Measurements from ENCODE around the gene PPP6C. TPM values are rescaled to one million over a fixed set of nuclear protein-coding genes. Genes with fewer than 3 reads are reported as not detected.

The PPP6C gene
- total RNA-seq, 4 donors from 2014 or later = 19.0 to 43.7 (median 21.2) TPM

GRCh38 chr9:125161284-125161918 lies 28.2 kb downstream of the PPP6C start:
- H3K4me1 ChIP-seq = no peaks in the 10 kb centered on the region
- TF ChIP-seq POLR2A (IDR thresholded peaks at IDR 0.05) (no peak), CTCF (IDR thresholded peaks at IDR 0.05) (no peak)
- H3K27ac ChIP-seq = no peak overlapping the region
- H3K9me3 ChIP-seq = no peaks in the 10 kb centered on the region
- no peak for DNase-seq
- no peaks in the 10 kb centered on the region for H3K27me3 ChIP-seq
- H3K4me3 ChIP-seq = no peak overlapping the region
- intact Hi-C loops (cut with DNase I; ENCODE audit: low total_unique reads) = no loop called here
- no peaks in the 10 kb centered on the region for H3K36me3 ChIP-seq

- Histone ChIP-seq H3K27ac (no peak overlapping the region), H3K4me1 (no peaks in the 10 kb centered on the region)
- DNase-seq = no peak
Measured at GRCh38 chr9:125160750-125161149, 28.9 kb downstream of the PPP6C start.

GRCh38 chr9:125156551-125156950 lies 33.1 kb downstream of the PPP6C start:
- no peaks in the 10 kb centered on the region for H3K36me3 ChIP-seq
- H3K27me3 ChIP-seq = no peaks in the 10 kb centered on the region
- TF ChIP-seq POLR2A (IDR thresholded peaks at IDR 0.05) = no peak
- TF ChIP-seq CTCF (IDR thresholded peaks at IDR 0.05) = no peak
- intact Hi-C loops (cut with DNase I; ENCODE audit: low total_unique reads) = no loop called here
- no peak overlapping the region for H3K4me3 ChIP-seq
- no peaks in the 10 kb centered on the region for H3K4me1 ChIP-seq
- no peak for DNase-seq
- no peaks in the 10 kb centered on the region for H3K9me3 ChIP-seq
- no peak overlapping the region for H3K27ac ChIP-seq

More at GRCh38 chr9:125160750-125161149, 28.9 kb downstream of the PPP6C start:
- no peaks in the 10 kb centered on the region for H3K36me3 ChIP-seq
- H3K27me3 ChIP-seq = no peaks in the 10 kb centered on the region
- H3K9me3 ChIP-seq = no peaks in the 10 kb centered on the region
- intact Hi-C loops (cut with DNase I; ENCODE audit: low total_unique reads) = no loop called here
- TF ChIP-seq POLR2A (IDR thresholded peaks at IDR 0.05) (no peak), CTCF (IDR thresholded peaks at IDR 0.05) (no peak)
- H3K4me3 ChIP-seq = no peak overlapping the region

- Histone ChIP-seq H3K36me3 (no peaks in the 10 kb centered on the region), H3K27ac (no peak overlapping the region)
Measured at GRCh38 chr9:125153712-125154367, 35.8 kb downstream of the PPP6C start.

GRCh38 chr9:125151730-125152129 lies 37.9 kb downstream of the PPP6C start:
- H3K4me3 ChIP-seq = no peak overlapping the region
- H3K27me3 ChIP-seq = no peaks in the 10 kb centered on the region
- no peak for DNase-seq
- TF ChIP-seq POLR2A (IDR thresholded peaks at IDR 0.05) (no peak), CTCF (IDR thresholded peaks at IDR 0.05) (no peak)
- H3K4me1 ChIP-seq = no peaks in the 10 kb centered on the region
- no peak overlapping the region for H3K27ac ChIP-seq
- no peaks in the 10 kb centered on the region for H3K9me3 ChIP-seq
- no peaks in the 10 kb centered on the region for H3K36me3 ChIP-seq
- intact Hi-C loops (cut with DNase I; ENCODE audit: low total_unique reads) = no loop called here

More at GRCh38 chr9:125153712-125154367, 35.8 kb downstream of the PPP6C start:
- Histone ChIP-seq H3K4me1 (no peaks in the 10 kb centered on the region), H3K9me3 (no peaks in the 10 kb centered on the region), H3K4me3 (no peak overlapping the region), H3K27me3 (no peaks in the 10 kb centered on the region)
- no peak for TF ChIP-seq POLR2A (IDR thresholded peaks at IDR 0.05)
- DNase-seq = no peak
- intact Hi-C loops (cut with DNase I; ENCODE audit: low total_unique reads) = no loop called here
